Astrocyte (in vitro differentiated cells and primary cell): ENCODE results near the gene ZNF23.

ENCODE experiments used
- EZH2 ChIP-seq: IDR thresholded peaks from 2 replicates; pipeline ENCODE4 v1.6.1; 2012; ENCODE audit warnings: mild to moderate bottlenecking, low read length, inconsistent platforms; ENCODE audit not compliant: insufficient read depth
- TF ChIP-seq, protein P1 (sequence below): IDR thresholded peaks from 2 replicates; pipeline ENCODE4 v1.5.1; 2011; ENCODE audit warnings: low read depth, mild to moderate bottlenecking, inconsistent platforms, low read length, moderate library complexity; ENCODE audit not compliant: insufficient read depth

DNA sequence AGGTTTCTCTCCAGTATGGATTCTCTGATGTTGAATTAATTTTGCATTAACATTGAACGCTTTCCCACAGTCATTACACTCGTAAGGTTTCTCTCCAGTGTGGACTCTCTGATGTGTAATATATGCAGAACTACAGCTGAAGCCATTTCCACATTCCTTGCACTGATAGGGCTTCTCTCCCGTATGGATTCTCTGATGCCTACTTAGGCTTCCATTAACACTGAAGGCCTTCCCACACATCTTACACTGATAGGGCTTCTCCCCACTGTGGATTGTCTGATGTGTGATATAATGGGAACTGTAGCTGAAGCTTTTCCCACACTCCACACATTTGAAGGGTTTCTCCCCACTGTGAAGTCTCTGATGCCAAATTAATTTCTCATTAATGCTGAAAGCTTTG lies 13.0 kb downstream of the ZNF23 start:
- TF ChIP-seq, protein P1, sequence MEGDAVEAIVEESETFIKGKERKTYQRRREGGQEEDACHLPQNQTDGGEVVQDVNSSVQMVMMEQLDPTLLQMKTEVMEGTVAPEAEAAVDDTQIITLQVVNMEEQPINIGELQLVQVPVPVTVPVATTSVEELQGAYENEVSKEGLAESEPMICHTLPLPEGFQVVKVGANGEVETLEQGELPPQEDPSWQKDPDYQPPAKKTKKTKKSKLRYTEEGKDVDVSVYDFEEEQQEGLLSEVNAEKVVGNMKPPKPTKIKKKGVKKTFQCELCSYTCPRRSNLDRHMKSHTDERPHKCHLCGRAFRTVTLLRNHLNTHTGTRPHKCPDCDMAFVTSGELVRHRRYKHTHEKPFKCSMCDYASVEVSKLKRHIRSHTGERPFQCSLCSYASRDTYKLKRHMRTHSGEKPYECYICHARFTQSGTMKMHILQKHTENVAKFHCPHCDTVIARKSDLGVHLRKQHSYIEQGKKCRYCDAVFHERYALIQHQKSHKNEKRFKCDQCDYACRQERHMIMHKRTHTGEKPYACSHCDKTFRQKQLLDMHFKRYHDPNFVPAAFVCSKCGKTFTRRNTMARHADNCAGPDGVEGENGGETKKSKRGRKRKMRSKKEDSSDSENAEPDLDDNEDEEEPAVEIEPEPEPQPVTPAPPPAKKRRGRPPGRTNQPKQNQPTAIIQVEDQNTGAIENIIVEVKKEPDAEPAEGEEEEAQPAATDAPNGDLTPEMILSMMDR, result no peak
- no peak for TF ChIP-seq EZH2
